GM19099 (cell line): Measurements from ENCODE around the gene C1orf116.

Source experiments
- POLR2A ChIP-seq: IDR thresholded peaks from 3 replicates; pipeline ENCODE4 v1.6.1; 2011; ENCODE audit warnings: low read depth; ENCODE audit not compliant: insufficient read length; ENCODE audit errors: extremely low read depth

Gene C1orf116

DNA sequence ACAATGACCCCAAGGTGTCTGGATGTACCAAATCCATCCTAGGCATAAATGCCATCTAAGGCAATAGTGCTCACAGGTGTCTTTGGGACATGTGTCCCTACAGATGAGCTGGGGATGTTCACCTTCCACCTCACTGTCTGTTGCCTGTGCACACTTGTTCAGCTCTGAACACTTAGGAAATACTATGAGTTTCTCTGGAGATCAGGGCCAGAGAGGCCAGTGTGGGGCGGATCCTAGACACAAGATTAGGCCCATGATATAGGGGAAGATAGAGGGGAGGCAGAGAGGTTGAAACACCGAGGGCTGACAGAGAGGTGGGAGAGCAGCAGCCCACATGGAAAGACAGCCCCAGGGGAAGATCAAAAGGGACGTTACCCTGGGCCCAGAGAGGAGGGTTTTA, 25.6 kb downstream of the C1orf116 start:
- TF ChIP-seq POLR2A: no peak

DNA sequence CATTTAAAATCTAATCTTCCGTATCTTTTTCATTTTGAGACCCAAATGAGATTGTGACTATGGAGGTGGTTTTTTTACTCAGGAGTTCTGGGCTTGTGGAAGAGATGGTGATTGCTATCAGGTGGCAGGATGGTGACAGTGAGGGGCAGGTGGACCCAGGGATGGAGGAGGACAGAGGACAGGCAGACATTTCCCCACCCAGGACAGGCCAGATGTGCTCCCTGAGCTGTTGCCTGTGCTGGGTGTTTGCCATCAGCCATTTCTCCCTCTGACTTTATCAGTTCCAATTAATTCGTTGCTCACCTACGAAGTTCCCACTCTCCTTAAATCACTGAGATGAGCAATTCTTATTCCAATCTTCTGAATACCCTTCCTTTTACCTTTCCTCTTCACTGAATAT, 26.5 kb downstream of the C1orf116 start:
- TF ChIP-seq POLR2A: no peak

DNA sequence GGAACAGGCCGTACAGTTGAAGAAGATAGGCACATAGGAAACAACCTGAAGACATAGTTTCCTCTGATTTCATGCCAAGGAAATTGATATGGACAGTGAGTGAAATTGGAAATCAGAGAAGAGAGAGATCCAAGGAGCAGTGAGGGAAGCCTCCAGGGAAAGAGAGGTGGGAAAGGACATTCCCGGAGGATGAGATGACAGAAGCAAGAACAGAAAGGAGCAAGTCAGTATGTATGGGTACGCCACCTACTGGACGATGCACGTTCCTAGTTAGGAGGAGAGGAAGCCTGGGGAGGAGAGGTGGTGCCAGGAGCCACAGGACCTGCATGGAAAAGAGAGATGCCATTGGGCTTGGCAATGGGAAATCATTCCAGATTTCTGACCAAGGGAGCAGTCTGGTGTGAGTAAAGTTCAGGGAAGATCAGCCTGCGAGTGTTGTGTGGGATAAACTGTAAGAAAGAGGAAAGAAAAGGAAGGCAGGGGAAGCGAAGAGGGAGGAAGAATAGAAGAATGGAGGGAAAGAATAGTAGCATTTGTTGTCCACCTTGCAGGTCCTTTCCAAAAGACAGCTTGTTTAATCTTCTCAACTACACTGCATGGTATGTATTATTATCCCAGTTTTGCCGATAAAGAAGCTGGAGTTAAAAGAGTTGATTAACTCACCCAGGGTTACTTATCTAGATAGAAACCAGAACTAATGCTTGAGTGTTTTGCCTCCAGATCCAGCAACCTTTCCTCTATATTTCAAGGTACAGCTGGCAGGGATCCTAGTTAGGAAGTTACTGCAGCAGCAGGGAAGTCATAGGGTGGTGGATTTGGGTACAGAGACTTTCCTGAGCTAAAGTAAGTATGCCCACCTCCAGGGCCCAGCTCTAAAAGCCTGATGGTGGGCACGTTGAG, 27.4 kb downstream of the C1orf116 start:
- no peak for TF ChIP-seq POLR2A

DNA sequence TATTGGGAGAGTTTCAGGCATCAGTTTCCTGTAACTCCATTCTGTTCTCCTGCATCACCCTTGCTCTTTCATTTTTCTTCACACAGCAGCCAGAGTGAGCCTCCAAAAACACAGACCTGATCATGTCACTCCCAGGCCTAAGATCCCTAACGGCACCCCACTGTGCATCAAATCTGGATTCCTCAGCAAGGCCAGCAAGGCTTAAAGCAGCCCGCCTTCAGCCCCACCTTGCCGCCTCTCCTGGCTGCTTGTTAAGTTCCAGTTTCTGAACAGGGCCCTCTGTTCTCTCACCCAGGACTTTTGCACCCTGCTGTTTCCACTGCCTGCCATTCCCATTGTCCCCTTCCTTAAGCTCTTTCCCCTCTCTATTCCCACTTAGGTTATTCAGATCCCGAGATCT, 29.3 kb downstream of the C1orf116 start:
- no peak for TF ChIP-seq POLR2A

DNA sequence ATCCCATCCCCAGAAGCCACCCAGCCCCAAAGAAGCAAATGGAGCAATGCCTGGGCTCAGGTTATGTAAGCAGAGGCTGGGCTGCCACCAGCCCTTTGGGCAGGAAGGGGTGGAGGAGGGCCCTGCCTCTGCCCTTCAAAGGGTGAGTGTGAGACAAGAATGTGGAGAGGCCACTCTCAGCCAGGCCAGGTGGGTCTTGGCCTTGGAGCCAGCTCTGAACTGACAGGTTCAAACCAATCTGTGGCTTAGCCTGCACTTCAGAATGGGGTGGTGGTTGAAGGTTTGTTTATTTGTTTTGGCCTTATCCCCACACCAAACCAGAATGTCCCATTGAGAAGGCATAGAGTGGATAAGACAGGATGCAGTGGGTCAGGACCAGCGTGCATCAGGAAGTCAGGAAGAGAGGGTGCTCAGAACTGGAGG, 29.8 kb downstream of the C1orf116 start:
- no peak for TF ChIP-seq POLR2A

DNA sequence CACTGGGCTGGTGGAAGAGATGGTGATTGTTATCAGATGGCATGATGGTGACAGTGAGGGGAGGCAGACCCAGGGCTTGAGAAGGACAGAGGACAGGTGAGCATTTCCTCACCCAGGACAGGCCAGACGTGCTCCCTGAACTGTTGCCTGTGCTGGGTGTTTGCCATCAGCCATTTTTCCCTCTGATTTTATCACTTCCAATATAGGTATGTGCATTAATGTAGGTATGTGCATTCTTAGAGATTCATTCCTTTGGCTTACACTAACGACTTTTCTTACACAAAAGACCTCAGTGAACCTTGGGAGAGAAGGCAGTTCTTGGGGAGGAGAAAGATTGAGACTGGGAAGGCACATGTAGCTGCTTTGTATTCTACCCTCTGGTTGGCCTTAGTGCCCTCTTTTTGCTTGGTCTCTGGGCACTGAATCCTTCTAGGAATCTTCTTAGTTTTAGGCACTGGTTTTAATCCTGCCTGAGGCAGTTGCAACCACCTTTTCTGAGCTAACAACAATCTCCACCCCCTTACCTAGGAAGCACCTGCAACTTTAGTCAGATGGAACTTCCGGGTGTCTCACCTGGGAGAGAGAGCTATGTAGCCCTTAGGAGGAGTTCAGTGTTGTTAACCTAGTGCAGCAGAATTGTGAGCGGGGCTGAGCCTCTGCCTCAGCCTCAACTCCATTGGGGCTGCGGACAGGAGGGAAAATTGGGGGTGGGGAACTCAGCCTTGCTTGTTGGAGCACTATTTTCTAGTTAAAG, 30.9 kb downstream of the C1orf116 start:
- no peak for TF ChIP-seq POLR2A

DNA sequence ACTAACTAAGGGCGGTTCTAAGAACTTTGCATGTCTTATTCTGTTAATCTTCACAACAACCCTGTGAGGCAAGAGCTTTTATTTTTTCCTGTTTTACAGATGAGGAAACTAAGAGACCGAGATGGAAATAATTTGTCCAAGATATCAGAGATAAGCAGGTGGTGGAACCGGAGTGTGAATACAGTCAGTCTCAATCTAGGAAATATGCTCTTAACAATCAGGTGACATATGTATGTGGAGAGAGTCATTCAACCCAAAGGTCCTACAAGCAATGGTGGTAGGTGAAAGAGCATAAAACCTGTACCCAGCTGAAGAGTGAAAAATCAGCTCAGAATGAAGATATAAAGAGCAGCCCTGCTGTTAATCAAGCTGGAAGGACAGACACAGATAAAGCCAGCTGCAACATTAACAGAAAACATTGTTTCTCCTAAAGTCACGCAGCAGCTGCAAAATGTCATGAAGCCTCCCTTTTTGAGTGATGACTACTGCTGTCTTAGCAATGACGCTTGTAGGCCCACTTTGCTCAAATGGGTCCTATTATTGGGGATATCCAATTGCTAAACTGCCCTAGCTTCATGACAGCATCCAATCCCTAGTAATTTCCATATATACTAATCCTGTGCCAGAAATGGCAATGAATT, 31.8 kb downstream of the C1orf116 start:
- no peak for TF ChIP-seq POLR2A

DNA sequence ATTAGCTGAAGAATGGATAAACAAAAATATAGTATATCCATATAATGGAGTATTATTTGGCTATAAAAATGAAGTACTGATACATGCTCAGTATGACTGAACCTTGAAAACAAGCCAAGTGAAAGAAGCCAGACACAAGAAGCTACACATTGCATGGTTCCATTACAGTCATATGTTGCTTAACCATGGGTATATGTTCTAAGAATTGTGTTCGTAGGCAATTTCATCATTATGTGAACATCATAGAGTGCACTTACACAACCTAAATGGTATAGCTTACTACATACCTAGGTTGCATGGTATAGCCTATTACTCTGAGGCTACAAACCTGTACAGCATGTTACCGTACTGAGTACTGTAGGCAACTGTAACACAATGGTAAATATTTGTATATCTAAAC, 33.7 kb downstream of the C1orf116 start:
- TF ChIP-seq POLR2A: no peak

DNA sequence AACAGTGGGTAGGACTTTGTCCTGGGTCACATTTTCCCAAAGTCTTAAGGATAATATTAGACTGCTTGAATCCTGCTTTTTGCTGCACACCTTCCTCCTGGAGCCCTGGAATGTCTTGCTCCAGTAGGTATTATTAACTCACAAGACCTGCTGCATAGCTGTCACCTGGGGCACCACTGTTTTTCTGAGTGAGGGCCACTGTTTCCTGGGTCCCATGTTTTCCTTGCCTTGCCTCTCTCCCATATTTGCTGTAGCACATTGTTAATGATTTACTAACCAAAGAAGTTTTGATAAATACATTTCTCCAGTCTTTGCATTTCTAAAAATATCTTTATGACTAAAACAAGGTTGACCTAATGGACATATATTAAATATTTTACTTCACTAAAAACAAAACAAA, 39.8 kb downstream of the C1orf116 start:
- no peak for TF ChIP-seq POLR2A

DNA sequence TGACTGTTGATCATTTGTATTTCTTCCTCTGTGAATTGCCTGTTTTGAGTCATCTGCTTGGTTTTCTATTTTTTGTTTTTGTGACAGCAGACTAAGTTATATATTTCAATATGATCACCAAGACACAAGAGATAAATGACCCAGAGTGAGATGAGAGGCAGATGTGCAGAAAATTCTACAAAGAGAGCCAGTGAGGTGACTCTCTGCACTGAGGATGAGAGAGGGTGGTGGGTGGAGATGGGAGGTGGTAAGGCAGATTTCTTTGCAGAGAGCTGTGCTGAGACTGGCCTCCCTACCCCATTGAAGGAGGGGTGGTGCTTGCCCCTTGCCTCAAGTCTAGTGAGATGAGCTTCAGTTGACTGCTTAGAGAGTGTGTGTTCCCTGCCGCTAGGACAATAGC, 44.7 kb downstream of the C1orf116 start:
- TF ChIP-seq POLR2A: no peak

DNA sequence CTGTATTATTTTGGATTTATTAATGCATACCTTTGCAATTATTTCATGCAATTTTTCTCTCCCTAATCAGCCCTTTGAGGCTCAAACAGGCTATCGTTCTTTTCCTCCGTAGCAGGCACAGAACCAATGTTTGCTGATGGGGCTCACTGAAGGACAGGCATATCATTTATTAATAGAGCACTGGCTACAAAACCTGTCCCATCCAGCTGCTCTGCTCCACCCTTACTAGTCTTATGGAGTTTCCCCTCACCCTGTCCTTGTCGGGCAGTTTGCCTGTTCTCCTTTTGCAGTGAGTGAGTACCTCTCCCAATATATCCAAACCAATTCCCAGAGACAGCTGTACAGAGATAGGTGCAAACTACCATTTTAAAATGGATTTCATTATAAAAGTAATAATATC, 45.7 kb downstream of the C1orf116 start:
- no peak for TF ChIP-seq POLR2A

DNA sequence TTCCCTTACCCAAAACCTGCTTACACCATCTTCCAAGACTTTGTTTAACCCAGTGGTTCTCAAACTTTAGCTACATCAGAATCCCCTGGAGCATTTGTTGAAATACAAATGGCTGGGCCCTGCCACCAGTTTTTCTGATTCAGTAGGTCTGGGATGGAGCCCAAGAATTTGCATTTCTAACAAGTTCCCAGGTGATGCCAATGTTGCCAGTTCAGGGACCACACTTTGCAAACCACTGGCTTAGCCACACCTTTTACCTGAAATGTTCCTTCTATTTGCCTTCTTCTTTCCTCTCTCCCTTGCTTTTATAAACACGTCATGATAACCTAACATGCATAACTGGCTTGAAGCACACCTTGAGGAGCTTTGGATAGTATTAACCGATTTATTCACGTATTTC, 46.2 kb downstream of the C1orf116 start:
- no peak for TF ChIP-seq POLR2A

DNA sequence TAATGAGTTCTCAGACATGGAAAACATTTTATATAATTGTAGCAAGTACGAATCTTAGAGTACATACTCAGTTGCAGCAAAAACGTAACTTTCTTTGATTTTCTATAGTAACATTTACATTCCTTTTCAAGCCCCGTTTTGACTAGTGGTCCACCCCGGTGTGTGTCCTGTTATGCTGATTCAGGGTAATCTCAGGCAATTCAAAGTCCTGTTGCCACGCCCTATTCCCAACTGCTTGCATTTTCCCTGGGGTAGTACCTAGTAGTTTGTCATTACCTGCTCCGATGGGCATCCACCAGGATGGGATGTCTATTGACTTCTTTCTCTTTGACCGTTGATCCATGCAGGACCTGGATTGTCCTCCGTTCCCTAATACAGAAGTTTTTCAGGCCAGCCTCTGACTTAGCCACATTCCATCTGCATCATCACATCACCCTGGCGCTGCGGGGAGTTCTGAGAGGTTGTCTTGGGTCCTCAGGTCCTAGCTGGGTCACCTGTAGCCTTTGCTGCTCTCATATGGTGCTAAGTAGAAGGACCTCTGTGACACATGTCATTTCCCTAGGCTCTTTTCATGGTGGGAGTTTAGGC, 47.3 kb downstream of the C1orf116 start:
- TF ChIP-seq POLR2A: no peak

DNA sequence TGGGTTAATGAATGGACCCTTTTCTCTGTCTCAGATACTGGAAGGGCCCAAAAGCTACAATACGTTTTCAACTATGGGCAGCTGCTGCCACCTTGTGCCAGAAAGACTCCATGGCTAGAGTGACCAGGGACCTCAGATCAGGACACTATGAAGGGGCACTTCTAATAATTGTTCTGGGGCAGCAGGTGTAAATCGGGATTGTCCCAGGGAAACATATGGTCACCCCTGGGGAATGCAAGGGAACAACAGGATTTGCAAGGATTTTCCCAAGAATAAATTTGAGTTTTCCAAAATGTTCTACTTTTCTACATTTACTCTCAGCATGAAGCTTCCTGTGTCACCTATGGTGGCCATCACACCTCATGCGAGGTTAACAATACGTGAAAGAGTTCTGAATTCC, 50.3 kb downstream of the C1orf116 start:
- TF ChIP-seq POLR2A: no peak

DNA sequence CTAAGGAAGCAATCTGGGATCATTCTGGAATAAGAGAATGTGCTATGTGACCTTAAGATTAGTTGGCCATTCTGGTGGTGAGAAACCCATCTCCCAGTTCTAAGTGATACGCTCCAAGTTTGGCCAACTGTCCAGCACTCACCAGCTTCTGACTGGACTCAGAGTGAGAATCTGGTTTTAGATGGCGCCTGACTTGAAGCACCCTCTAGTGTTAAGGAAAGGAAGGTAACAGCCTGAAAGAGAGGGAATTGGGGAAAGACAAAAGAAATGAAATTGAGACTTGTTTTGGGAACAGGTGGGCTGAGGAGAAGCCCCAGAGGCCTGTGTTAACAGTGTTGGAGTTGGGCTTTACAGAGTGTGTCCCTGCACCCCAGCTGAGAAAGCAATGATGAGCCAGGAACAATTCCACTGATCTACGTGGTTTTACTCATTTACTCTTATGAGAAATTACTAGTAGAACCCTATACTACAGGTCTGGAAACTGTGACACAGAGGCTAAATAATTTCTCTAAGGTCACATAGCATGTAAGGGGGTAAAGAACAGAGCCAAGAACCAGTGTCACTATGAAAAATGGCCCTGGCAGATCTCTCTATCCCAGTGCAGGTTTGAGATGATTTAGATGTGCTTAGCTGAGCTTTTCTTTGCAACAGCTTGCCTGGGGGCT, 53.0 kb downstream of the C1orf116 start:
- TF ChIP-seq POLR2A: no peak

DNA sequence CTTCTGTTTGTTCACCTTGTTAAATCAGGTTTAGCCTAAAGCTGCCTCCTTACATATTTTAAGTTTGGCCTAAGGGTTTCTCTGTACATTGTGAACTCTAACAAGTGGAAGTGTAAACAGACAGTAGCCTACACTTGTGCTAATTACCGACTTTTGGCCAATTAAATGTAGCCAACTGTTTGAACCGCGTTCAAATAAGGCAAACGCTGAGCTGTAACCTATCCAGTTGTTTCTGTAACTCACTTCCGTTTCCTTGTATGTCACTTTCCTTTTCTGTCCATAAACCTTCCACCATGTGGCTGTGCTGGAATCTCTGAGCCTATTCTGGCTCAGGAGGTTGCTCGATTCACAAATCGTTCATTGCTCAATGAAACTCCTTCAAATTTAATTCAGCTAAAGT, 54.3 kb downstream of the C1orf116 start:
- no peak for TF ChIP-seq POLR2A

DNA sequence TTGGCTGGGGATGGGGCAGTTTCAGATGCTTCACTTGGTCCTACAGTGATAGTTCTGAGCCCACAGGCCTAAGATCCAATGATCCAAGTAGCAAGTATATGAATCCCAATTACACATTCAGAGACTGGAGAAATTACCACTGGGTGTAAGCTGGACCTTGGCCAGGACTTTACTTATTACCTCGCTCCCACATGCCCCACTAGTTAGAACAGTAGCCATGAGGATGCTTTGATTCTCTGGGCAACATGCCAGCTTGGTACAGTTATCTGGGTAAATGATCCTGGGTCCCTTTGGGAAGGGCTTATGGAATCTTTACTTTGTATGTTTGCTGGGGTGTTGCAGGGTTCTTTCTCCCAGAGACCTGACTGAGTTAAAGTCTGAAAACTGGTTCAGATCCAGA, 57.2 kb downstream of the C1orf116 start:
- no peak for TF ChIP-seq POLR2A
